HepG2 (cell line): ENCODE results near the gene ARFGEF3. TPM values are rescaled to one million over a fixed set of nuclear protein-coding genes. Genes with fewer than 3 reads are reported as not detected.

Source experiments
- AFF4 ChIP-seq: sonication (generic); formaldehyde crosslinking; IDR thresholded peaks from 2 replicates; pipeline ENCODE4 v1.4.0; 2020; ENCODE audit warnings: missing genetic modification reagents
- CEBPB ChIP-seq: IDR thresholded peaks from 2 replicates; pipeline ENCODE4 v1.6.1; 2011; ENCODE audit warnings: low read depth, low read length, improper control_type of control experiment, borderline replicate concordance
- ELF4 ChIP-seq: sonication (generic); formaldehyde crosslinking; IDR thresholded peaks from 2 replicates; pipeline ENCODE4 v1.5.0; 2020; ENCODE audit warnings: missing genetic modification reagents, mild to moderate bottlenecking, moderate library complexity, borderline replicate concordance
- FOXC1 ChIP-seq: sonication (generic); formaldehyde crosslinking; IDR thresholded peaks from 2 replicates; pipeline ENCODE4 v1.8.0; 2022; ENCODE audit warnings: mild to moderate bottlenecking, missing genetic modification reagents, borderline replicate concordance
- NCOA5 ChIP-seq: sonication (generic); formaldehyde crosslinking; IDR thresholded peaks from 2 replicates; pipeline ENCODE4 v1.4.0; 2020; ENCODE audit warnings: missing genetic modification reagents
- SNAI1 ChIP-seq: sonication (generic); formaldehyde crosslinking; IDR thresholded peaks from 2 replicates; pipeline ENCODE4 v1.5.0; 2020; ENCODE audit warnings: mild to moderate bottlenecking, missing genetic modification reagents, borderline replicate concordance
- TRAFD1 ChIP-seq: sonication (generic); formaldehyde crosslinking; IDR thresholded peaks from 2 replicates; pipeline ENCODE4 v1.5.1; 2020; ENCODE audit warnings: missing genetic modification reagents, mild to moderate bottlenecking, borderline replicate concordance
- ZBTB1 ChIP-seq: sonication (generic); formaldehyde crosslinking; IDR thresholded peaks from 2 replicates; pipeline ENCODE4 v1.4.0; 2020; ENCODE audit warnings: missing genetic modification reagents, borderline replicate concordance
- ZBTB10 ChIP-seq: sonication (generic); formaldehyde crosslinking; IDR thresholded peaks from 2 replicates; pipeline ENCODE4 v1.4.0; 2020; ENCODE audit warnings: missing genetic modification reagents, borderline replicate concordance
- ZNF136 ChIP-seq: sonication (generic); formaldehyde crosslinking; IDR thresholded peaks from 2 replicates; pipeline ENCODE4 v1.8.1; 2022; ENCODE audit warnings: low read depth, mild to moderate bottlenecking, moderate library complexity, missing genetic modification reagents
- ZNF407 ChIP-seq: sonication (generic); formaldehyde crosslinking; IDR thresholded peaks from one replicate; pipeline ENCODE4 v1.5.1; 2020; ENCODE audit warnings: mild to moderate bottlenecking, missing genetic modification reagents; ENCODE audit errors: not compliant biosample characterization
- ZNF737 ChIP-seq: sonication (generic); formaldehyde crosslinking; IDR thresholded peaks from 2 replicates; pipeline ENCODE4 v1.5.0; 2020; ENCODE audit warnings: missing genetic modification reagents, mild to moderate bottlenecking, borderline replicate concordance
- polyA plus RNA-seq, 8 experiments: library from polyadenylated mRNA; depleted of rRNA in 3 of 8; stranded (reverse) in 7 of 8; unstranded in 1 of 8; fragments of >200 nt; fragmentation: Illumina TruSeq in 4 of 8; extraction: Trizol in 4 of 8; gene quantifications; 2 replicates each; pipeline versions ENCODE4 v1.2.1 to v1.2.3, GENCODE V29; 2011 to 2016; ENCODE audit warnings: low read depth in 4 of 8, missing spikeins in 1 of 8, mixed read lengths in 1 of 8; ENCODE audit not compliant: insufficient read depth in 1 of 8
- total RNA-seq, 5 experiments: library from RNA; depleted of rRNA; stranded (reverse); fragments of >200 nt; fragmentation: Illumina TruSeq; extraction: Trizol; gene quantifications; 2 replicates each; pipeline ENCODE4 v1.2.3, GENCODE V29; 2016; ENCODE audit warnings: low read depth in 1 of 5

Gene ARFGEF3
- total and polyA plus RNA-seq, 2 of the 13 experiments (the other 11 are each of a cell fraction or from before 2014, with no cell fraction given) = 0.60 to 2.6 TPM

GRCh38 chr6:138257638-138258040 lies 95.9 kb downstream of the ARFGEF3 start (continued):
- TF ChIP-seq ZBTB10 = no peak
- no peak for TF ChIP-seq NCOA5 (CRISPR knock-in tag)
- no peak for TF ChIP-seq ZNF407 (CRISPR knock-in tag)
- no peak for TF ChIP-seq ELF4 (CRISPR knock-in tag)
- TF ChIP-seq TRAFD1 (CRISPR knock-in tag) = no peak
- TF ChIP-seq ZNF737 (CRISPR knock-in tag) = no peak
- no peak for TF ChIP-seq ZNF136 (CRISPR knock-in tag)
- TF ChIP-seq SNAI1 = no peak
- TF ChIP-seq CEBPB = no peak
- no peak for TF ChIP-seq AFF4 (CRISPR knock-in tag)
- TF ChIP-seq FOXC1 (CRISPR knock-in tag) = no peak
- TF ChIP-seq ZBTB1 (CRISPR knock-in tag) = no peak
